HCEC 1CT (cell line): Measurements from ENCODE around the gene CASP3.
"Not testable (repeated sequence)": the region's sequence is repeated elsewhere in the genome, so short reads cannot be mapped to it uniquely, and the experiment has no call there.

Source experiments
- DNase-seq: peaks from one replicate; pipeline ENCODE4 v3.0.0-alpha.2; 2017

CASP3 gene

GRCh38 chr4:184662236-184662635 is 13.0 kb upstream of the CASP3 start:
- no peak for DNase-seq

- DNase-seq: no peak
These were observed 11.7 kb upstream of the CASP3 start for GRCh38 chr4:184660978-184661377.

DNA sequence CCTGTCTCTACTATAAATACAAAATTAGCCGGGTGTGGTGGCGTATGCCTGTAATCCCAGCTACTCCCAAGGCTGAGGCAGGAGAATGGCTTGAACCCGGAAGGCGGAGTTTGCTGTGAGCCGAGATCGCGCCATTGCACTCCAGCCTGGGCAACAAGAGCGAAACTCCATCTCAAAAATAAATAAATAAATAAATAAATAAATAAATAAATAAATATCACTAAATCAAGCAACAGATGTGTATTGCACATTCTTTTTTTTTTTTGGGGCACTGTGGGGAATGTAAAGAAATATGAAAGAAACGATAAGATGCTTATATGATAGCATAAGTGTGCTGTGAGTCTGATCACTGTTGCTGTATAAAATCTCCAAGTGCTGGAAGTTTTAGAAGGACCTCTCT is 8.6 kb upstream of the CASP3 start:
- not testable (repeated sequence) for DNase-seq

DNA sequence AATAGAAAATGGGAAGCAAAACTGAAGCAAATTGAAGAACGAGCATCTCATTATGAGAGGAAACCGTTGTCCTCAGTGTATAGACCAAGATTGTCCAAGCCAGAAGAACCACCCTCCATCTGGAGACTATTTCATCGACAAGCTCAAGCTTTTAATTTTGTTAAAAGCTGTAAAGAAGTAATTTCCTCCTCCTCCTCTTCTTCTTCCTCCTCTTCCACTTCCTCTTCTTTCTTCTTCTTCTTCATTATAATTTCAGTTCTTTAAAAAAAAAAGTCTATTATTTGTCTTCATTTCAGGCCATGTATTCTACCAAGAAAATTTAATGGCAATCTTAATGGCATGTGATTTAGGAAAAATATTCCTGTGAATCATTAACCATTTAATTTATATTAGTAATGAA is 7.9 kb upstream of the CASP3 start:
- no peak for DNase-seq

DNA sequence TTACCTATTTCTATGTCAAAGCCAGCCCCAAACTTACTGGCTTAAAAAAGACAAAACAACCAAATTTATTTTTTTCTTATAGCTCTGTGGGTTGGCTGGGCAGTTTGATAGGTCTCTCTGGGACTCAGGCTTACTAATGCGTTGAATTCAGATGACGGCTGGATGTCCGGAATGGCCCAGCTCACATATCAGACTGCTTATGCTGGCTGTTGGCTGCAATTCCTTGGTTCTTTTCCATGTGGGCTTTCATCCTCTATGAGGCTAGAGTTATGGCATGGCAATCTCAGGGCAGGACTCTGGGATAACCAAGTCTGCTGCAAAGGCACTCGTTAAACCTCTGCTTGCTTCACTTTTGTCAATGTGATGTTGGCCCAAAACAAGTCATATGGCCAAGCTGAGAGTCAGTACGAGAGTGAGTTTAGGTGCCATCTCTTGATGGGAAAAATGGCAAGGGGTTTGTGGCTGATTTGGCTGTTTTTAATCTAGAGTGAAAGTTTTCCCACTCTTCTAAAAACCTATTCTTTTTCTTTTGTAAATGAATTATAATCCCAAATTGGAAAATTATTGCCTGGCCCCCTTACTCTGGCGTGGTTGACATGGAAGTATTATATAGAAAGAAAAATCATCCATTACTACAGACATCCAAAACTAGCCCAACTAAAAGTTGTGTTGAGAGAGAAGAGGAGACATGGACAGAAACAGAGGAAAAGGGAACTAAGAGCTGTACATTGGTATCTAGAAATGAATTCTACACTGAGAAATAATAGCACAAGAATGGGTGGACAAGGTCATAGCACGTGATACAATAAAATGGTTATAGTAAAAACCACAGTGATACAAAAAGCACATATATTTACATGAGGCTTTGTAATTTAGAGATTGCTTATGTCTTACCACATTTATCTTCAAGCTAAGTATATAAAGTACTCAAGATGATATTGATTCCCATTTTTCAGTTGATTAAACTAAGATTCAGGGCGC is 6.9 kb upstream of the CASP3 start:
- no peak for DNase-seq

DNA sequence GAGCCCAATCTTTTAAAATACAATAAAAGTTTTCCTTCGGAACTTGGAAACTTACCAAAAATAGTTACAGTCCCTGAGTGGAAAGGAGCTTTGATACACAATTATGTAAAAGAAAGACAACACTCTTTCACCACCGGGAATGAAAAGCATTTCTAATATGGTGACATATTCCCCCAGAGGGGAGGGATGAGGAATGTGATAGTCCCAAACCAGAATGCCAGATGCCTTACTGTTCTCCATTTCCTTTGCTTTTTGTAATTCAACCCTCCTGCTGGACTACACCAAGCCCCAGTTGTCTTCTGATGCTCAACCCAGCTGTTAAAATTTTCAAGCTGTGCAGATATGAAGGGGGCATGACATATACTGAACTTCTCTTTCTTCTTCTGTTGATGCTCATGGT is 4.4 kb upstream of the CASP3 start:
- peak; percentile 11 for DNase-seq

GRCh38 chr4:184652681-184653080 is 3.4 kb upstream of the CASP3 start:
- not testable (repeated sequence) for DNase-seq

DNA sequence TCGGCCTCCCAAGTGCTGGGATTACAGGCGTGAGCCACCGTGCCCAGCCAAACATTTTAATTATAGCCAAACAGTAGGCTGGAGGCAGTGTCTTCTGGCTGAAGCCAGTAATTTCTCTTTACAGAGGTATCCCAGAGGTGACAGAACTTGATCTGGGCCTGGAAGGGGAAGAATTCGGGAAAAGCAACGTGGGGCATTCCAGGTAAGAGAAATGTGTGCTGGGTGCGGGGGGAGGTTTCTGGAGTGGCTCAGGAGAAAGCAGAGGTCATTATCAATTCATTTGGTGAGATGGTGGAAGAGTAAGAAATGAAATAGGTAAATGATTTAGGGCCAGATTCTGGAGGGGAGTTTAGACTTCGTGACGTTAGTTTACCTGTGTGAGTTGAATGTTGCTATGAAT is 2.7 kb upstream of the CASP3 start:
- DNase-seq: no peak

DNA sequence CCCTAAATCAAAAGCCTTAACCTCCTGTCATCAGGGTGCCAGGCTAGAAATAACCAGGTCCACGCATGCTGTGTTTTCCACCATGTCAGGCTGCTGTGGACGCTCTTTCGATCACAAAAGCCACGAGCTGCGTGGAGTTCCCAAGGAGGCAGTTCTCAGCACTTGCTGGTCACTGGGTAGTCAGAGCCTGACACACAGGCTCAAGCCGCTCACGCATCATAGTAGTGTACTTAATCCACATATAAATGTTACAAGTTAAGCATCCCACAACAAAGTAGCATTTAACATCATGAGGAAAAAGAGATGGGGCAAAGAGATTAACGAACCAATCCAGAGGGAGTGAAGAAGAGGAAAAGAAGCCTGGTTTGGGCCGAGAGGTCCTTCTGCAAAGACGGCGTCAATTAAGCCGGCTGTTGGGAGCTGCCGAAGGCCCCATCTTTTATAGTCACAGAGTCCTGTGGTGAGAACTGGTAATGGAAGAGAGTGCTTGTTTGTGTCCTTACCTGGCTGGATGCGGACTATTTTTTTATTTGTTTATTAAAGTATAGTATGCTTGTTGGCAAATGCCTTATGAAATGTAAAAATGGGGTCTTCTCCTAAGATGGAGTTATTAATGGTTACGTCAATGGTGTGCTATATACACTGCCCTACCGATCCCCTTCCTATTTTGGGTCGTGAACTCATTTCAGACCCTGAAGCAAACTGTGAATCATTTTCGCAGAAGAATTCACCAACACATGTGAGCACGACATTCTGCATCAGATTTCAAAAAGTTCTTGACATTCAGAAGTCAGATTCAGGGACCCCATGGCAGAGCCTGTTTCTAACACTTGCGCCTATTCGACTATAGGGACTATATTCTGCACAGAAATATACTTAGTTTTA is 966 bp upstream of the CASP3 start:
- peak; percentile 40 for DNase-seq

DNA sequence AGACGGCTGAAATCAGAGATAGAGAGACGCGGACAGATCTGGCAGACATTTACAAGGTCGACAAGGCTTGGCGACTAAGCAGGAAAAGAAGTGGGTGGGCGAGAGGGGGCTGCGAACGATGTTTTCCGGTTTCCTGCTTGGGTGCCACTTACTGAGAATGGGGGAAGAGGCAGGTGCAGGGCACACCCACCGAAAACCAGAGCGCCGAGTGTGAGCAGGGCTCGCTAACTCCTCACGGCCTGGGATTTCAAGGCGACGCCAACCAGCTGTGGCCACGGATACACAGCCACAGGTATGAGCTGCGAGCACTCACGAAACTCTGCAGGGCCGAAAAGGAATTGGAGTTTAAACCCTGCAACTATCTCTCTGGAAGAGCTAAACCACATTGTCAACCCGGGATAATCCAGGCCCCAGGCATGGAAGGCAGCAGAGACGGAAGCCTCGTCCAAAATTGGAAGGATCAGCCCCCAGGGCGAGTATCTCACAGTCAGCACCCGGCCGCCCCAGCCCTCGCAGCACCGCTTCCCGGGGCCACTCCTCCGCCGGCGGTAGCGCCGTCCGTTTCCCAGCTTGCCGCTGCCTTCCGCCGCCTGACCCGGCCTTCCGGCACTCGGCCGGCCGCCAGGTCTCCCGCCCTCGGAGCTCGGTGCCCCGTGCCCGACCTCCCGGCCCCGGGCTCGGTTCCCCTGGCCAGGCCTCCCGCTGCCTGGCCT is 778 bp downstream of the CASP3 start:
- DNase-seq: peak; percentile 26

DNA sequence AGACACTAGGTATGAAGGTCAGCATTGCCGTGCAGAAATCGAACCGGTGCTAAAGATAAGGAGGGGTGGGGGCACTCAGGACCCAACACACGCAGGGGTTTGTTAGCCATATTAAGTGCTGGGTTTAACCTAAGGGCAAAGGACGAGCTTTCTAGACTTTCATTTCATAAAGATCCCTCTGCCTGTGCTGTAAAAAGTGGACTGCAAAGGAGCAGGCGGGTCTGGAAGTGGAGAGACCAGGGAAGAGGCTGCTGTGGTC is 1.3 kb downstream of the CASP3 start:
- no peak for DNase-seq

GRCh38 chr4:184647266-184648053 is 1.8 kb downstream of the CASP3 start:
- DNase-seq: peak; percentile 31

- no peak for DNase-seq
These were observed 3.2 kb downstream of the CASP3 start for GRCh38 chr4:184645904-184646610.

GRCh38 chr4:184644553-184645307 is 4.5 kb downstream of the CASP3 start:
- DNase-seq: no peak

GRCh38 chr4:184643731-184644130 is 5.5 kb downstream of the CASP3 start:
- no peak for DNase-seq

DNA sequence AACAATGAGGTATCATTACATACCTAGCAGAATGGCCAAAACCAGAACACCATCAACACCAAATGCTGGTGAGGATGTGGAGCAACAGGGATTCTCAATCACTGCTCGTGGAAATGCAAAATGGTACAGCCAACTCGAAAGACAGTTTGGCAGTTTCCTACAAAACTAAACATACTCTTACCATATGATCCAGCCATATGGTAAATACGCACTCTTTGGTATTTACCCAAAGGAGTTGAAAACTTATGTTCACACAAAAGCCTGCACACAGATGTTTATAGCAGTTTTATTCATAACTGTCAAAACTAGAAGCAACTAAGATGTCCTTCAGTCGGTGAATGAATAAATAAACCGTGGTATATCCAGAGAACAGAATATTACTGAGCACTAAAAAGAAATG is 7.8 kb downstream of the CASP3 start:
- no peak for DNase-seq

- DNase-seq: no peak
These were observed 8.2 kb downstream of the CASP3 start for GRCh38 chr4:184641022-184641421.

DNA sequence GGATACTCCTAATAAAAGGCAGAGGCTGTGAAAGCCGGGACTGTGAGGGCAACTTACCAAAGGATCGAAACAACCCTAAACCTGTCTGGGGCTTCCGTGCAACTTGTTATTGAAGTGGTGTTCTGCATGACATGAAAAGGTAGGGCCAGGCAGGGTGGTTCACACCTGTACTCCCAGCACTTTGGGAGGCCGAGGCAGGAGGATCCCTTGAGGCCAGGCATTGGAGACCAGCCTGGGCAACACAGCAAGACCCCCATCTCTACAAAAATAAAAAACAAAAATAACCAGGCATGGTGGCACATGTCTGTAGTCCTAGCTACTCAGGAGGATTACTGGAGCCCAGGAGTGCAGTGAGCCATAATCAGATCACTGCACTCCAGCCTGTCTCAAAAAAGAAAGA is 12.3 kb downstream of the CASP3 start:
- DNase-seq: no peak

DNA sequence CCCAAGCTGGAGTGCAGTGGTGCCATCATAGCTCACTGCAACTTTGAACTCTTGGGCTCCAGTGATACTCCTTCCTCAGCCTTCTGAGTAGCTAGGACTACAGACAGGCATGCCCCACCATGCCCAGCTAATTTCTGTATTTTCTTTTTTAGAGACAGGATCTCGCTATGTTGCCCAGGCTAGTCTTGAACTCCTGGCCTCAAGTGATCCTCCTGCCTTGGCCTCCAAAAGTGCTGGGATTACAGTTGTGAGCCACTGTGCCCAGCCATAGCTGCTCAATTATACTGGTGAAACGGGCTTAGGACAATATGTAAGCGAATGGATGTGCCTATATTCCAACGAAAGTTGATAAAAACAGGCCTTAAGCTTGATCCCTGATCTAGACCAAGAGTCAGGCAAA is 13.1 kb downstream of the CASP3 start:
- no peak for DNase-seq

DNA sequence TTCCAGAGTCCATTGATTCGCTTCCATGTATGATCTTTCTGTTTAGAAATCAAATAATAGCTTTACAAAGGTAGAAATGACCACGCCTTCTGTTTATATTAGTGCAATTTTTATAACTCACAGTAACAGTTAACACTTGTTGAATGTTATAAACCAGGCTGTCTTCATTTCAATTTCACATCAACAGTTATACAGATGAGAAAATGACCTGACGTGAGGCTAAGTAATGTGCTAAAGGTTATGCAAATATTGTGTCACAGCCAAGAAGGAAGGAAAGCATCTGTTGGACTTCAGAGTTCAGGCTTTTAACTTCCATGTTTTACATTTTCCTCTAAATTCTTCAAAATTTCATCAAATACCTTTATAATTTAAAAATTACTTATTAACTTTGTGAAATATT is 13.9 kb downstream of the CASP3 start:
- no peak for DNase-seq

- DNase-seq: no peak
These were observed 16.4 kb downstream of the CASP3 start for GRCh38 chr4:184632842-184633241.
